ENCODE results near the gene PYGO2.
A peak's percentile ranks its signal among the peaks of the same experiment; 100 is the strongest.

Gene PYGO2

GRCh38 chr1:154941333-154942013 lies 20.1 kb downstream of the PYGO2 start:
- no peak for DNase-seq (ENCODE audit: extremely low read depth, low read depth)
- TF ChIP-seq CTCF (IDR thresholded peaks at IDR 0.05; ENCODE audit: low read depth, low read length), result no peak

DNA sequence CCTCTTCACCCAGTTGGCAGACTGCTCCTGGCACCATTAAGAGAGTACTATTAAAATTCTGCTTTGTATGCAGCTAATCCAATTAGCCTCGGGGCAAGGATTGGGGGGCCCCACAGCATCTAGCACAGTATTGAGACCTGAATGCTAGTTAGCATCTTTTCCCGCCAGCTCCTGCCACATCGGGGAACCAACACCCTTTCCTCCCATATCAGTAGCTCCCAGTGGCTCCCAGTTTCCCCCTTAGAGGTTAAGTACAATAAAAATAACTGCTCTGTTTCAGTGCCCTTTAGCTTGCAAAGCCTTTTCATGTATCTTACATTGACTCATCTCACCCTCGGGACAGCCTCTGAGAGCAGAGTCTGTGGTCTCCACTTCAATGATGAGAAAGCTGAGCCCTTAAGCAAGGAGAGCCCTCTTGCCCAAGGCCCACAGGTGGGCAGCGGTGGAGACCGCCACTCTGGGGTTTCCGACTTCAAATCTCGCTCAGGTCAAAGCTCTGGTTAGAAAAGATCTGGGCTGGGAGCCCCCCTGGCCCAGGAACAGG lies 20.9 kb downstream of the PYGO2 start:
- TF ChIP-seq CTCF (IDR thresholded peaks at IDR 0.05; ENCODE audit: low read depth, low read length), result no peak

DNA sequence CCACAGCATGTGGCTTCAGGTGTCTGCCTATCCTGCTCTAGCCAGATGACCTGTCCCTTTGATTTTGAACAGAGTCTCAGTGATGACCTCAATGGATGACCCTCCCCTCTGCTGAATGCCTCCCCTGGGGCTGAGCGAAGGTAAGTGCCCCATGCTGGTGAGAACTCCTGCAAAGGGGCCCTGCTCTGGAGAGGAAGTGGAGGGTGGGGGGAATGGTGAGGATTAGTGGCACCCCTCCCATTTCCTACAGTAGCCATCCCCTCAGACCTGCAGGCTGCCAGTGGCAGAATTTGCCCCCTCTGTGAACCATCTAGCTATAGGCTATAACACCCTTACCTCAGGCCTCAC lies 21.4 kb downstream of the PYGO2 start:
- no peak for TF ChIP-seq CTCF (IDR thresholded peaks at IDR 0.05; ENCODE audit: low read depth, low read length)

More for the DNA sequence above, 20.9 kb downstream of the PYGO2 start:
- DNase-seq (ENCODE audit: extremely low read depth, low read depth), result no peak

GRCh38 chr1:154938604-154939399 lies 22.8 kb downstream of the PYGO2 start:
- no peak for DNase-seq (ENCODE audit: extremely low read depth, low read depth)
- no peak for TF ChIP-seq CTCF (IDR thresholded peaks at IDR 0.05; ENCODE audit: low read depth, low read length)

More for the DNA sequence above, 21.4 kb downstream of the PYGO2 start:
- DNase-seq (ENCODE audit: extremely low read depth, low read depth), result no peak

- DNase-seq (ENCODE audit: extremely low read depth, low read depth), result no peak
Observed at GRCh38 chr1:154937988-154938386, 23.6 kb downstream of the PYGO2 start.

GRCh38 chr1:154937085-154937987 lies 24.2 kb downstream of the PYGO2 start:
- TF ChIP-seq CTCF (IDR thresholded peaks at IDR 0.05; ENCODE audit: low read depth, low read length), result peak; percentile 15
- peak; percentile 93 for DNase-seq (ENCODE audit: extremely low read depth, low read depth)

More at GRCh38 chr1:154937988-154938386, 23.6 kb downstream of the PYGO2 start:
- no peak for TF ChIP-seq CTCF (IDR thresholded peaks at IDR 0.05; ENCODE audit: low read depth, low read length)
